ENCODE data around the gene INSRR. TPM values are rescaled to one million over a fixed set of nuclear protein-coding genes. Genes with fewer than 3 reads are reported as not detected.

The INSRR gene
- total RNA-seq, 1 experiment from 2014 or later, result not detected

DNA sequence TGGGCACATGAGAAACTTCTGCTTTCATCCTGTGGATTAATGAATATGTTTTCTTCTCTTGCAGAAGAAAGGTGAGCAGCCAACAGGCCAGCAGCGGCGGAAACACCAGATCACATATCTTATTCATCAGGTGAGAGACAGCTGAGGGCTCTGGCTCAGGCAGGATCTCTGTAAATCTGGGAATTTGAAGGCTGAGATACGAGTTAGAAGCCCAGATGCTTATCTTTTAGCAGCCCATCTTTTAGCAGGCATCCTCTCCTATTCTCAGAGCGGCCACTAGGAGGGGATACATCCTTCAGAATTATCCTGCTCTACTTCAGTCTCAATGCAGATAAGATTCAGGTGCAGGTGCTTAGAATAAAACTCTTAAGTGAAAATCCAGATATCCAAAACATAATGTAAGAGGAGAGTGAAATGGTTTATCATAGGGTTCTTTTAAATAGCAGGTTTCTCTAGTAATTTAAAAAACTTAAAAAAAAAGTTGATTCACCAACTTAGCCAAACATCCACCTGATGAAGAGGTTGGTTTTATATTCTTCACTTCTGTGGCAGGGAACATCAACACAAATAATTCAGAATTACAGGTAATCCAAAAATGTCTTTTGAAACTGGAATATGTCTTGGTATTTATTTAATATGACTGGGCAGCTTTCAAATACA, 61.6 kb downstream of the INSRR start:
- no peaks in the 10 kb centered on the region for H3K9me3 Mint-ChIP-seq (ENCODE audit: unreplicated experiment)
- Histone ChIP-seq H3K27me3 (replicated peaks; ENCODE audit: control insufficient read depth, insufficient read depth, low read length) (no peaks in the 10 kb centered on the region), H3K36me3 (ENCODE audit: control insufficient read depth, insufficient read depth, low read length) (peaks cover 10% of the 10 kb centered on the region), H3K4me3 (ENCODE audit: low read depth, low read length) (no peak overlapping the region), H3K4me1 (no peaks in the 10 kb centered on the region), H3K9me3 (no peaks in the 10 kb centered on the region)
- TF ChIP-seq, protein P1, sequence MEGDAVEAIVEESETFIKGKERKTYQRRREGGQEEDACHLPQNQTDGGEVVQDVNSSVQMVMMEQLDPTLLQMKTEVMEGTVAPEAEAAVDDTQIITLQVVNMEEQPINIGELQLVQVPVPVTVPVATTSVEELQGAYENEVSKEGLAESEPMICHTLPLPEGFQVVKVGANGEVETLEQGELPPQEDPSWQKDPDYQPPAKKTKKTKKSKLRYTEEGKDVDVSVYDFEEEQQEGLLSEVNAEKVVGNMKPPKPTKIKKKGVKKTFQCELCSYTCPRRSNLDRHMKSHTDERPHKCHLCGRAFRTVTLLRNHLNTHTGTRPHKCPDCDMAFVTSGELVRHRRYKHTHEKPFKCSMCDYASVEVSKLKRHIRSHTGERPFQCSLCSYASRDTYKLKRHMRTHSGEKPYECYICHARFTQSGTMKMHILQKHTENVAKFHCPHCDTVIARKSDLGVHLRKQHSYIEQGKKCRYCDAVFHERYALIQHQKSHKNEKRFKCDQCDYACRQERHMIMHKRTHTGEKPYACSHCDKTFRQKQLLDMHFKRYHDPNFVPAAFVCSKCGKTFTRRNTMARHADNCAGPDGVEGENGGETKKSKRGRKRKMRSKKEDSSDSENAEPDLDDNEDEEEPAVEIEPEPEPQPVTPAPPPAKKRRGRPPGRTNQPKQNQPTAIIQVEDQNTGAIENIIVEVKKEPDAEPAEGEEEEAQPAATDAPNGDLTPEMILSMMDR (IDR thresholded peaks at IDR 0.05; ENCODE audit: insufficient read depth in 1 of 2, low read depth in 1 of 2, low read length in 1 of 2, severe bottlenecking in 1 of 2, unreplicated experiment in 1 of 2), result peak; percentile 72 to 81
- POLR2A ChIA-PET, result no interaction called here
- CTCF ChIA-PET, result interaction anchor here (0.9 to 2.3 kb wide), 2 partner anchors 63 to 173 kb away, joined by 3 to 9 read pairs; partner anchors contain the start of gene NTRK1
- no peaks in the 10 kb centered on the region for H3K27me3 Mint-ChIP-seq (ENCODE audit: insufficient read depth, unreplicated experiment)
- peaks cover 94% of the 10 kb centered on the region for H3K36me3 Mint-ChIP-seq (ENCODE audit: insufficient read depth, unreplicated experiment)
- no peak overlapping the region for H3K27ac Mint-ChIP-seq (ENCODE audit: unreplicated experiment)
- no peak overlapping the region for H3K4me3 Mint-ChIP-seq (ENCODE audit: unreplicated experiment)
- peak; percentile 53 to 68 for DNase-seq
- BruUV-seq (replicated peaks), result no TSS peak
- intact Hi-C loops (cut with micrococcal nuclease; ENCODE audit: unreplicated experiment), result loop anchor here (1.0 to 2.0 kb wide), 4 partner anchors 17 to 93 kb away; partner anchors contain the start of gene NTRK1
- H3K4me1 Mint-ChIP-seq (ENCODE audit: low read depth, unreplicated experiment), result no peaks in the 10 kb centered on the region

- DNase-seq, result no peak
- peak overlapping the region; percentile 12 for H3K27ac Mint-ChIP-seq (ENCODE audit: unreplicated experiment)
Measured at GRCh38 chr1:156796340-156797097, 62.4 kb downstream of the INSRR start.

DNA sequence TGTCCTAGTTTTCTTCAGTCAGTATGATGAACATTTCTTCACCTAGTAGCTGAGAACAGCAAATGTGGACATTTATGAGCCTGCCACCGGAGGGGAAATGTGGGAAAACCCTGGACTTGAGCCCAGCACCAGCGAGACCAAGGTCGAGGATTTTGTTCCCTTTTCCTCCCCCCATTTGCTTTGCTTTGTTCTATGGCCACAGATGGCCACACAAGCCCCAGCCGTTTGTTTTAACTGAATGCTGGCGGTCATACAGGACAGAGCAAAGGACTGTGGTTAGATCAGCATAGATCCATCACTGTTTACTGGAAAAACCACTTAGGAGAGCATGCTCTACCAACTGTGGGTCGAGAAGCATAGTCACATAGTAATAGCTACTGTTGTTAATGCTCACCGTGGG, 63.1 kb downstream of the INSRR start:
- no peaks in the 10 kb centered on the region for H3K27me3 ChIP-seq (replicated peaks; ENCODE audit: control insufficient read depth, insufficient read depth, low read length)
- no peaks in the 10 kb centered on the region for H3K4me1 Mint-ChIP-seq (ENCODE audit: low read depth, unreplicated experiment)
- peak overlapping the region; percentile 12 for H3K27ac Mint-ChIP-seq (ENCODE audit: unreplicated experiment)
- H3K4me1 ChIP-seq, result no peaks in the 10 kb centered on the region
- ChIA-PET CTCF (interaction anchor here (1.0 to 2.3 kb wide), 3 partner anchors 63 to 106 kb away, joined by 3 to 9 read pairs (median 3); partner anchors contain the start of genes INSRR and NTRK1), POLR2A (no interaction called here)
- H3K4me3 Mint-ChIP-seq (ENCODE audit: unreplicated experiment), result no peak overlapping the region
- H3K9me3 Mint-ChIP-seq (ENCODE audit: unreplicated experiment), result no peaks in the 10 kb centered on the region
- TF ChIP-seq, protein P1 (IDR thresholded peaks at IDR 0.05; ENCODE audit: insufficient read depth in 1 of 2, low read depth in 1 of 2, low read length in 1 of 2, severe bottlenecking in 1 of 2, unreplicated experiment in 1 of 2), result no peak
- peaks cover 94% of the 10 kb centered on the region for H3K36me3 Mint-ChIP-seq (ENCODE audit: insufficient read depth, unreplicated experiment)
- no TSS peak for BruUV-seq (replicated peaks)
- no peaks in the 10 kb centered on the region for H3K9me3 ChIP-seq
- DNase-seq, result no peak
- intact Hi-C loops (cut with micrococcal nuclease; ENCODE audit: unreplicated experiment), result loop anchor here (2.0 kb wide), 1 partner anchor 19 kb away; no protein-coding TSS in a partner anchor
- H3K4me3 ChIP-seq (ENCODE audit: low read depth, low read length), result no peak overlapping the region
- H3K27me3 Mint-ChIP-seq (ENCODE audit: insufficient read depth, unreplicated experiment), result no peaks in the 10 kb centered on the region
- peaks cover 9% of the 10 kb centered on the region for H3K36me3 ChIP-seq (ENCODE audit: control insufficient read depth, insufficient read depth, low read length)

More at GRCh38 chr1:156796340-156797097, 62.4 kb downstream of the INSRR start:
- POLR2A ChIA-PET, result no interaction called here
- H3K4me1 Mint-ChIP-seq (ENCODE audit: low read depth, unreplicated experiment), result no peaks in the 10 kb centered on the region
- no peaks in the 10 kb centered on the region for H3K27me3 Mint-ChIP-seq (ENCODE audit: insufficient read depth, unreplicated experiment)
- Histone ChIP-seq H3K36me3 (ENCODE audit: control insufficient read depth, insufficient read depth, low read length) (peaks cover 10% of the 10 kb centered on the region), H3K4me3 (ENCODE audit: low read depth, low read length) (no peak overlapping the region), H3K4me1 (no peaks in the 10 kb centered on the region), H3K9me3 (no peaks in the 10 kb centered on the region), H3K27me3 (replicated peaks; ENCODE audit: control insufficient read depth, insufficient read depth, low read length) (no peaks in the 10 kb centered on the region)
- no peak overlapping the region for H3K4me3 Mint-ChIP-seq (ENCODE audit: unreplicated experiment)
- H3K9me3 Mint-ChIP-seq (ENCODE audit: unreplicated experiment), result no peaks in the 10 kb centered on the region
- CTCF ChIA-PET, result interaction anchor here (1.0 to 2.3 kb wide), 3 partner anchors 63 to 107 kb away, joined by 3 to 9 read pairs (median 3); partner anchors contain the start of genes INSRR and NTRK1
- no TSS peak for BruUV-seq (replicated peaks)
- TF ChIP-seq, protein P1 (IDR thresholded peaks at IDR 0.05; ENCODE audit: insufficient read depth in 1 of 2, low read depth in 1 of 2, low read length in 1 of 2, severe bottlenecking in 1 of 2, unreplicated experiment in 1 of 2), result no peak
- H3K36me3 Mint-ChIP-seq (ENCODE audit: insufficient read depth, unreplicated experiment), result peaks cover 94% of the 10 kb centered on the region
- intact Hi-C loops (cut with micrococcal nuclease; ENCODE audit: unreplicated experiment), result loop anchor here (1.0 to 2.0 kb wide), 4 partner anchors 18 to 94 kb away; partner anchors contain the start of gene NTRK1

Measured in Caco-2 (cell line).